Middle frontal gyrus (tissue), 1 donor: Measurements from ENCODE around the gene TMTC2.

Experiments
- DNase-seq: peaks from one replicate; pipeline ENCODE4 v3.0.0-alpha.2; 2015; ENCODE audit warnings: low spot score; ENCODE audit errors: extremely low spot score

TMTC2 gene

DNA sequence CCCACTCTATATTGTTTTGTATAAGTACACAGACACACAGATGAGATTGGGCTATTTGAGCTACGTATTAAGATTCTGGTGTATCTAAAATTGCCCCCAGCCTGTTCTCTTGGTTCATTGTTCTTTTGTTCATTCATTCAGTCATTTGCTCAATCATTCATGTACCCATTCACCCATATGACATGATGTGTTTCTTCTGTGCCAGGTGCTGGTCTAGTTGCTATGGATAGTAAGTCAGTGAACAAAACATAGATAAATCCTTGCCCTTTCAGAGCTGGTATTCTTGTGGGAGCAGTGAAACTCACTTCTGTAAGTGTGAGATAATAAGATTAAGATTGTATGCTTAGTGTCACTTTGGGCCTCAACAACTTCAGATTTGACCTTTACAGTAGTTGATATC, 191.3 kb downstream of the TMTC2 start:
- no peak for DNase-seq

DNA sequence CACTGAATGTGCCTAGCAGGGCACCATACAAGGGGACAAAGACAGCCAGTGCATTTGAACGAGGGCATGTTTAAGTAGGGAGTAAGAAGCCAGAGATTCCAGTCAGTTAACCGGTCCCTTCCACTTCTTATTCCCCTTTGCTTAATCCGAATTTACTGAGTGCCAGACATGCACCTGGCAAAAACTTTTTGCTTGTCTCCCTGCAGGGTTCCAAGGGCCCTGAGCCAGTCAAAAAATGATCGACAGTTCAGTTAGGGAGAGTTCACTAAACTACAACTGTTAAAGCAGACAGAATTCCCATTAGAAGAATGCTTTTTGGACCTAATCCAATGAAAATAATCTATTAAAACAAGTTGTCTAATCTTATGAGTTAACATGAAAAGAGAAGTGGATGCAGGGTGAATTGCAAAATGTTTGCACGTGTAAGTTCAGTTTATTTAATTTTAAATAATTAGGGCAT, 193.8 kb downstream of the TMTC2 start:
- no peak for DNase-seq

DNA sequence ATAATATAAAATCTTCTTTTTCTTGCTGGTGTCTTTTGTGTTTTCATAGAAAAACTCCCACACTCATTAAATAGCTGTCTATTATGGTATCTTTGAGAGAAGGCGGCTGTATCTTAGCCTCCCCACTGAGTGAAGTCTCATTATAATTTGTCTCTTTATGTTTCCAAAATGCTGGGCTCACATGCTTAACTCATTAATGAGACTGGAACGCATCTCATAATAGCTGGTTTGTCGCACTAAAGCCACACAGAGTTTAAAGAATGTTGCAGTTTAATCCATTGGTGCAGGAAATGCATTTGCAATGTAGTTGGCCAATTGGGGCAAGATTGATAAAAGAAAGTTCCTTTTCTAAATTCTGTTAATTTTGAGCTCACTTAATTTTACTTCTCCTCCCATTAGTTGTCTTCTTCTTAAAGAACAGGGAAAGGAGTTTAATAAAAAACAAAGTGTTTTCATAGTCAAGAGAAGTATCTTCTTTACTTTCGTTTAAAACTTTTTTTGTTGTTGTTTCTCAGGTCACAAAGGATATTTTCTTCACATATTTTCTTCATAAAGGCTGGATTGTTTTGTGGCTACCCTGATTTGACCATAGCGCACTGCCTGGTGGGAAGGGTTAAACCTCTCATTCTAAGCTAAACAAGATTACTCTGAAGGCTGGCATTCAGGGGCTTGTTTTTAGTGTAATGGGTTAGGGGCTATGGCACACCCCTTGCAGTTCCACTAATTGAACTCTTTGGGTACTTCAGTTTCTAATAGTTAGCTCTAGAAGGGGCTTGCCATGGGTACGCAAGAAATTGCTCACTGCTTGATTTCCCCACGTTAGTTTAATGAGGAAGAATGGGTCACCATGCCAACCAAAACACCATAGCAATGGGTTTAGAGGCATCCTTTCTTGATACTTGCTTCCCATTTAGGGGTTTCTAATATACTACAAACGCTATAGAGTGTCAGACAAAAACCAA, 197.0 kb downstream of the TMTC2 start:
- no peak for DNase-seq

DNA sequence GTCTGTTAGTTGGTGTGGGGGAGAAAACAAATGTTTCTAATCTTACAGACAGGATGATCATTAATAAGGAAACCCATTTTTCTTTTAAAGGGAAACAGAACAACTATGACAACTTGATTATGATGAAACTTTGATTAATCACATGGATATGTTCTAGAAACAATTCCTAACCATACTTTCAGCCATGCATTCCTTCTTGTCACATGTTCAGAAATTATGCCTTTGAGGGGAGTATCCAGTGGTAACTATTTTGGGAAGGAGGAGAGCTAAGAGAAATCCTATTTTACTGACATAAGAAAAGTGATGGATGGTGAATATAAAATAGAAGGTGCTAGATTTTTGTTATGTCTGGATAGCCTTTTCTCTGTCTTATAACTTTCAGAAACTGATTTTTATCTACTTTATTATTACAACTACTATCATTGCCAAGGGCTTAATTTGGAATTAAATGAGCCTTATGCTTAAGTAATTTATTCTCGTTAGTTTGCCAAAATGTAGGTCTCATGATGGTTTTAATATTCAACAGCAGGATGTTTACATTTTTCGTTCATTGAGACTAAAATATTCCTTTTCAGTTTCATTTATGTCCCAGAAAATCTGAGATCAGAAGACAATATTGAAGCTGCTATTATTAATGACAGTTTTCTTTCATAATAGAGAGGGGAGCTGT, 200.1 kb downstream of the TMTC2 start:
- no peak for DNase-seq

DNA sequence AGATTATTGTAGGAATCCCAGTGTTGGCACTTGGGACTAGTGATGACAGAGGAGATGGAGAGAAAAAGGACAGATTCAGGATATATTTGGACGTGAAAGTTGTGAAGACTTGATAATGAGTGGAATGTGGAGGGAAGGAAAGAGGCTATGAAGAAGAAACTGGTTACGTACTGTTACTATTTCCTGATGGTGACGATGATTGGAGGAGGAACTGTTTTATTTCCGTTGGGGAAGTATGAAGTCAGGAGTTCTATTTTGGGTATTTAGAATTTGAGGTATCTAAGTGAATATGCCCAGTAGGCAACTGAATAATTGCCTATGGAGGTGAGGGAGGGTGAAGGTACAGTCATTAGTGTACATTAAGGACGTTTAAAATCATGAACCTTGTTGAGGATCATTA, 207.2 kb downstream of the TMTC2 start:
- DNase-seq, result no peak

DNA sequence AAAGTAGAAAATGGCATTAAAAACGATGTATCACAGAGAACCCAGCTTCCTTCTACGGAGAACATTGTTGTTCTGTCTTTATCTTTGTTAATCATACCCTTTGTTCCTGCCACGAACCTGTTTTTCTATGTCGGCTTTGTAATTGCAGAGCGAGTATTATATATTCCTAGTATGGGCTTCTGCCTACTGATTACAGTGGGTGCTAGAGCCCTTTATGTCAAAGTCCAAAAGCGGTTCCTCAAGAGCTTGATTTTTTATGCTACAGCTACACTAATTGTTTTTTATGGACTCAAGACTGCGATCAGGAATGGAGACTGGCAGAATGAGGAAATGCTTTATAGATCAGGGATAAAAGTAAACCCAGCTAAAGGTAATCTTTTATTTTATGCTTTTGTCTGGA, 209.6 kb downstream of the TMTC2 start:
- DNase-seq, result no peak

DNA sequence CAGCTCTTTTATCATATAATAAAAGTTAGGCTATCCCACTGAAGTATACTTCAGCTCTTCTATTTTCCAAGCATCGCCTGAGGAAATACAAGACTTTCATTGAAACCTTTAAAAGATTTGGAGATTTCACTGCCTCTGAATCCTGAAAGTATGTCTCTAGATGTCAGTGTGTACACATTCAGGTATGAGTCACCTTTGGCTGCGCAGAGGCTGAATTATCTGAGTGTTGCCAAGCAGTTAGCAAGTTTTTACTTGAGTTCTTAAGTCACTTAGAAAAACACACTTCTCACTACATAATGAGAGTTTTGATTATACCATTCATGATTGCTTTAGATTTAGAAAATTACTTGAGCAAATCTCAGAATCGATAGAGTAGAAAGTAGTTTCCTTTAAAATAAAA, 210.3 kb downstream of the TMTC2 start:
- DNase-seq, result no peak

DNA sequence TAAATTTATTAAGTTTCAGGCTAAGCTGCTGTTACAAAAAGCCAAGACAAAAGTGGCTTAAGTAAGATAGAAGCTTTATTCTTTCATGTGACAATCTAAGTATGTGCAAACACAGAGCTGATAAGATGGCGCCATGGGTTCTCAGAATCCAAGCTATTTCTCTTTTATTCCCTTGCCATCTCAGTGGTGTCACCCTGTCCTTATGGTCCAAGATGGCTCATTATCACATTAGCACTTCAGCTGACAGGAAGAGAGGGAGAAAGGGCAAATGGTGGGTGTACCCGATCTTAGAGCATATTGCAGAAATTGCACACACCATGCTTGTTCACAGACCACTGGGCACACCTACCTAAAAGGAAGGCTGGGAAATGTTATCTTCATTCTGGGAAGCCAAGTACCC, 211.7 kb downstream of the TMTC2 start:
- no peak for DNase-seq

DNA sequence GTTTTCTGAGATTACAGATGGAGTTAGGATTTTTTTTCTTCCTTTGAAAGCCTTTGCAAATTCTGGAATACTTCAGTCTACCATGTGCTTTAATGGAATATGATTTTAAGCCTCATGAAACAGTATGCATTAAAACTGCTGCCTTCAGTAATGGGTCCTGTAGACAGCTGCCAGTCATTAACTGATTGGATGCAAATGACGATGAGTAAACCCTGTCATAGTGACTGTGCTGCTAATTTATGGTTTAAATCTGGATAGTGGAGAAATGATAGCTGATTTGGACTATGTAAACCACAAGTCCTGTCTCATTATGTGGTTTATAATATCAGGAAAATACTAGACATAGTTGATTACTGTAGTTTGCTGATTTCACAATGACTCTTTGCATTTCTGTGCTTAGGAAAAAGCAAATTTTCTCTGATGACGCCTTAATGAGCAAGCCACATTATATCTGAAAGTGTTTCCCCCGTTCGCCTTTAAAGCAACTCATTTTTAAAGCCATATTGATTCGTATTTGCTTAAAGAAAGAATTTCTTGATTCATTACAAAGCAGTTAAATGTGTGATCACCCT, 217.6 kb downstream of the TMTC2 start:
- DNase-seq, result no peak

DNA sequence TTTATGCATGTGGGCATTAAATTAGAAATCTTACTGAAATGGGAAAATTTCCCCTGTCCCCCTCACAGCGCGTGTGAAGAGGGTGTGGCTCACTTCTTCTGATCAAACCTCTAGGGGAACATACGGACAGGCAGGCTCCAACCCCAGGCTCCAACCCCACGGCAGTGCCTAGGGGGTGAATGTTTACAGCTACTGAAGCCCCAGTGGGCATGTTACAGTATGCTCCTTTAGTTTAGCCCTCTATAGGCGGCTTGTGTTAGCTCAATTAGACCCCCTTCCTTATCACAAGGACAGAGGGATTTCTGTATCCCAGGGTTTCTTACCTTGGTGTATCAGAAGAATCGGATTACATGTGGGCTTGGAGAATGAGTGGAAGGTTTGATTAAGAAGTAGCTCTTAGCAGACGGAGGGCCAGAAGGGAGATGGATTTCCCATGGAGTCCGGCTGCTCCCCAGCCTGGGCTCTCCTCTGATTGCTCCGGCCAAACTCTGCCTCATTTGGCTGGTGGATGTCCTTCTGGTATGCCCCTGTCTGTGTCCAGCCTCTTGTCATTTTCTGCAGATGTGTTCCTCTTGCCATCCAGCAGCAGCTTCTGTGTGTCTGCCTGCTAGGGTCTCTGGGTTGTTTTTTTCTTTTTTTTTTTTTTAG, 223.7 kb downstream of the TMTC2 start:
- no peak for DNase-seq

DNA sequence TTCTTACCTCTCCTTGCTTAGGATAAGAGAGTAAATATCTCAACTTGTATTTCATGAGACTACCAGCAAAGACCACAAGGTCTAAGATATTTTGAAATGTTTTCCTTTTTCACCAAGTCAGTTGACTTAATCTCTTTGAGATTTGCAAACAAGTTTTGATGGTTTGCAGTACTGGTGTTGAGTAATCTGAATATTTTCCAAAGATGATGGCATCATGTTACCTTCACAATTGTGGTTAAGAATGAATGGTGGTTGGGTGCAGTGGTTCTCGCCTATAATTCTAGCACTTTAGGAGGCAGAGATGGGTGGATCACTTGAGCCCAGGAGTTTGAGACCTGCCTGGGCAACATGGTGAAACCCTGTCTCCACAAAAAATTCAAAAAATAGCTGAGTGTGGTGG, 225.7 kb downstream of the TMTC2 start:
- DNase-seq, result no peak

DNA sequence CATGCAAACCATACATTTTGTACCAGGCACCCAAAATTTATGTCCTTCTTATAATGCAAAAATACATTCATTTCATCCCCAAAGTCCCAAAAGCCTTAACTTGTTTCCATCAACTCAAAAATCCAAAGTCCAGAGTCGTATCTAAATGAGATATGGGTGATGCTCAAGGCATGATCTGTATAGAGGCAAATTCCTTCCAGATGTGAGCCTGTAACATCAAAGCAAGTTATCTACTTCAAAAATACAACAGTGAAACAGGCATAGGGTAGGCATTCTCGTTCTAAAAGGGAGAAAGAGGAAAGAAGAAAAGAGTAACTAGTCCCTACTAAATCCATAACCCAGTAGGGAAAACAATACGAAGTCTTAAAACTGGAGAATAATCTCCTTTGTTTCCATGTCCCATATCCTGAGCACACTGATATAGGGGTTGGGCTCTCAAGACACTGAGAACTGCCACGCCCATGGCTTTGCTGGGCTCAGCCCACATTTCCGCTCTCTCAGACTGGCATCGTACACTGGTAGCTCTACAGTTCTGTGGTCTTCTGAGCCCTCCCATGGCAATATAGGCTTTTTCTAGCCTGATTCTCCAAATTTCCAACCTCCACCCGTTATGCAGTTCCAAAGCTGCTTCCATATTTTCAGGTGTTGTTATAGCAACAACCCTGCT, 232.8 kb downstream of the TMTC2 start:
- no peak for DNase-seq

DNA sequence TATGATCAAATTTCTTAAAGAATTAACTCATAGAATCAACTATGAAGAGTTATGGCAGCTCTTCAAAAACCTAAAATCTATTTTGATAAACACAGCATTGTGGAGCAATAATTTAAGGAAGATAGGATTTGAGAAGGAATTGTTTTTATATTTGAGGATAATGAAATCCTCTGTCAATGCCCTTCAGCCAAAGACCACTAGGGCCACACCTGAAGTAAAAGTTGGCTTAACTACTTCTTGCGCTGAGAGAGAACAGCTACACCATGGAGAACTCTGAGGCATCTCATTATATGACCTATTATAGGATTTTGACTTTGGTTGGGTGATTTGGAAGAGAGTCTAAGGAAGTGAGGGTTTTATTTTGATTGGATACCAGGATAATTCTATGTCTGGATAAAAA, 237.2 kb downstream of the TMTC2 start:
- DNase-seq, result no peak

DNA sequence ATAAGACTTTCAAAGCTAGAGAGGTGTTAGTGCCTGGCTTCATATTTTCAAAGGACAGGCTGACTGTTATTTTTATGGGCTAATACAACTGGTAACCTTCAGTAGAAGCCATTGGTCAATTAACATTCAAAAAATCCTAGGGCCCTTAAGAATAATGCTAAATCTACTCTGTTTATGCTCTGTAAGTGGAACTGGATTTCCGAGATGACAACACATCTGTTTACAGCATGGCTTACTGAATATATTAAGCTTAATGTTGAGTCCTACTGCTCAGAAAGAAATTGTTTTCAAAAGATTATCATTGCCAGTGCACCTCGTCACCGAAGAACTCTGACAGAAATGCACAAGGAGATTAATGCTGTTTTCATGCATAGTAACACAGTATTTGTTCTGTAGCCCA, 239.9 kb downstream of the TMTC2 start:
- DNase-seq, result no peak

DNA sequence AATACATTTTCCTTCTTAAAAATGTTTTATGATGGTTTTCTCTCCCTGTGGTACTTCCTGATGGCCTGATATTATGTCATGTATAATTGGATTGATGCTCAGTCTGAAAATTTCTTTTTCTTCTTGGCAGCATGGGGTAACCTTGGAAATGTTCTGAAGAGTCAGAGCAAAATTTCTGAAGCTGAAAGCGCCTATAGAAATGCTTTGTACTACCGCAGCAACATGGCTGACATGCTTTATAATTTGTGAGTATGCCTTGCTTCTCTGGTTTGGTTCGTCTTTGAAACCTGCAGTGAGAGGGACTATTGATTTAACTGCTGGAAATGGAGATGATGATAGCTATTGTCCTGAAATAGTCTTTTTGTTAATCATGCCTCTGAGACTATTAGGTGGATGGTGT, 243.6 kb downstream of the TMTC2 start:
- no peak for DNase-seq

DNA sequence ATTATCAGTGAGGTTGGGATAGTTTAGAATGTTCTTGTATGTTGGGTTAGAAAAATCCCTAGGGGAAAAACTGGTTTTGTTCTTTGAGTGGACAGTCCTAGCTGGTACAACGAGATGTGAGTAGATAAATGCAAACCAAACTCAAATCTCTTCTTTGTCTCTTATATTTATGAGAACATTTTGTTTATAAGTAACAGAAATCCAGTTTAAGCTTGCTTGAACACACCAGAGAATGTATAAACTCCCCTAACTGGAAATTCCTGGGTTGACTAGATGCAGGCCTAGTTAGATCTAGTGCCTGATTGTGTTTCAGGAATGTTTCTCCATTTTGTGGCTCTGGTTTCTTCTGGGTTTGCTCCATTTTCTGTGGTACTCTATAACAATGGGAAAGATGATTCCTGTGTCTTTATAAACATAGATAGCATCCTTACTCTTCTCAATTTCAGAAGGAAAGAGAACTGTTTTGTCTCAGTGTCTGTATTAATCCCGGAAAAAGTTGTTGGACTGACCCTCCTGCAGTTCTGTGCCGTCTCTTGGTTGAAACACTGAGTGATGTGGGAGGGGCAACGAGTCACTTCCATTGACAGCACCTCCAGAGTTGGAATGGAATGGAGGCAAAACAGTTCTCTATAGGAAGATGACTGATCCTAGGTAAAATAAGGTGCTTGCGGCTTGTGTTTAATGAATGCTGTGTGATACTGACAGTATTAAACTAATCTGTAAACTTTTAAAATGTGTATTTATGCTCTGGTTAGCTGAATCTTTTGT, 244.8 kb downstream of the TMTC2 start:
- DNase-seq, result no peak

DNA sequence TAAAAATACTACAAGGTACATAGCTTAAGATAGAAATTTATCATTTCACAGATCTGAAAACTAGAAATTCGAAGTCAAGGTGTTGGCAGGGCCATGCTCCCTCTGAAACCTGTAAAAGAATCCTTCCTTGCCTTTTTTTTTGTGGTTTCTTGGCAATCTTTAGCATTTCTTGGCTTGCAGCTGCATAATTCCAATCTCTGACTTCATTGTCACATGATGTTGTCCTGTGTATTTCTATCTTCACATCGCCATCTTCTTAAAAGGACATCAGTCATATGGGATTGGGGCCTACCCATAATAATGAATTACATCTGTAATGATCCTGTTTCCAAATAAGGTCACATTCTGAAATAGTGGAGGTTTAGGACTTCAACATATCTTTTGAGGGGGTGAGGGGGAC, 250.4 kb downstream of the TMTC2 start:
- DNase-seq, result no peak

DNA sequence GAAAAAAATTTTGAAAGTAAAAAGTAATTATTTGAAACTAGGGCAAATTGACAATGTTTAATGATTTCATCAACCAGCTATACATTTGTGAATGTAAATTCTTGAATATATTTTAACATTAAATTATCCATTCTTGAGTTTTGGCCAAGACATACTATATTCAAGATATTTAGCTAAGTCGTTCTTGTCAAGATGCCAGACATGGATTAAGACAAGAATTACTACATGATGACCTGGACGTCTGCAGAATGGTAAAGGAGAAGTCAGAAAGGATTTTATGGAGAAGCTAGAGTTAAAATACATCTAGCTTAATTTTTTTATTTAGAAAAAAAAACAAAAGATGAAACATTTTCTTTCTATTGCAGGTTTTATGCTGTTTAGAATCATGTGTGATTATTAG, 255.8 kb downstream of the TMTC2 start:
- DNase-seq, result no peak

DNA sequence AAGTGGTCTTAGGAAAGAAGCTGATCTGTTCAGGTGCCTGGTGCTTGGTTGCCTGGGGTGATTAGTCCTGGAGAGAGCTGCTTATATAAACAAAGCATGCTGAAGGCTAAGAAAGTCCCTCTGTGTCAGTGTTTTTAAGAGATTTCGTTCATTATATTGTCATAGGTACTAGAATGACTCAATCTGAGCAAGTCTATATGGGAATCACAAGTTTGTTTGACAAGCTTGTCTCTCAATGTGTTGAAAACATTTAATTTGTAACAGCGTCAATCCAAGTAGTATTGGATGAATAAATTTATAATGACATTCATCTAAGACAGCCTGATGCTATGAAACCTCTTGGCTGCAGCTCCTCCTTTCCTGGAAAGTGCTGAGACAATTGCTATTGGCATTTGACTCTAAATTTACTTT, 256.3 kb downstream of the TMTC2 start:
- DNase-seq, result no peak

DNA sequence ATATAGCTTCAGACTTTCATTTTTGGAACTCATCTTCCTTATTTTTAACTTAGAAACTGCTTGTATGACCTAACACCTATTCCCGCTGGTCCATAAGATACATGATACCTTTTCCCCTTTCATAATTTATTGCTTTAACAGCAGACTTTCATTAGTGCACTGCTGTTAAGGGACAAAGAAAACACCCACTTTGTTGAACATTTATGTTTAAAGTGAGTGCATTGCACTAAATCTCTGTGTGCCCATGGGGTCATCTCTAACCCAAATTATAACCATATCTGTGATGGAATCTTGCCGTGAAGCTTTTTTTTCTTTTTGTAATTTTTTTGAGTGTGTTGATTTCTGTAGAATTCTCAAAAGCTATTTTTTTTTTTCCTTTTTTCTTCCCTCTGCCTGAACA, 261.8 kb downstream of the TMTC2 start:
- DNase-seq, result no peak

DNA sequence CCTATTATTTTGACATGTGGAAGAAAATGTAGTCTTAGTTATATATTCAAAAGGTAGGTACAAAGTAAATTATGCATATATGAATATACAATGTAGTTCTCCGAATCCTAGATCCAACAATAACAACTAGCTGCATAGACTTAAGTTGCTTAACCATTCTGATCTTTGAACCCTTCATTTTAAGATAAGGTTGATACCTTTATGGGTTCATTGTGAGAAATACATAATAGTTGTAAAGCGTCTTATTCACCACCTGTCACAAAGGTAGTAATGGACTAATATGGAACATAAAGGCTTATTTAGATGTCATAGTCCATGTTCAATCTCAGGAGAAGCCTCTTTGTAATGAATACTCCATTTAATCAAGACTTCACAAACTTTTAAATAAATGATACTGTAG, 263.6 kb downstream of the TMTC2 start:
- DNase-seq, result no peak
